Measurements from ENCODE around the gene CNOT6. TPM values are rescaled to one million over a fixed set of nuclear protein-coding genes. Genes with fewer than 3 reads are reported as not detected.

CNOT6 gene
- total and polyA plus RNA-seq, 2 experiments from 2014 or later, result 13.2 to 20.3 TPM

GRCh38 chr5:180553530-180553929, 59.4 kb downstream of the CNOT6 start:
- no peak overlapping the region for H3K4me3 ChIP-seq
- TF ChIP-seq CTCF (IDR thresholded peaks at IDR 0.05; ENCODE audit: low read depth, low read length), result no peak
- no peak for DNase-seq (ENCODE audit: low read depth in 1 of 2, low spot score in 1 of 2)
- no peak overlapping the region for H3K27ac ChIP-seq
- H3K27me3 ChIP-seq, result no peaks in the 10 kb centered on the region
- peaks cover 5% of the 10 kb centered on the region for H3K4me1 ChIP-seq (ENCODE audit: low read depth)
- H3K9me3 ChIP-seq (ENCODE audit: low read depth), result no peaks in the 10 kb centered on the region
- H3K36me3 ChIP-seq, result peaks cover 36% of the 10 kb centered on the region

GRCh38 chr5:180555168-180555921, 61.2 kb downstream of the CNOT6 start:
- no peaks in the 10 kb centered on the region for H3K4me1 ChIP-seq (ENCODE audit: low read depth)
- H3K9me3 ChIP-seq (ENCODE audit: low read depth), result no peaks in the 10 kb centered on the region
- H3K36me3 ChIP-seq, result peaks cover 31% of the 10 kb centered on the region
- no peak for TF ChIP-seq CTCF (IDR thresholded peaks at IDR 0.05; ENCODE audit: low read depth, low read length)
- no peaks in the 10 kb centered on the region for H3K27me3 ChIP-seq
- H3K4me3 ChIP-seq, result no peak overlapping the region
- no peak overlapping the region for H3K27ac ChIP-seq
- no peak for DNase-seq (ENCODE audit: low read depth in 1 of 2, low spot score in 1 of 2)

GRCh38 chr5:180557217-180557809, 63.1 kb downstream of the CNOT6 start:
- Histone ChIP-seq H3K4me1 (ENCODE audit: low read depth) (no peaks in the 10 kb centered on the region), H3K9me3 (ENCODE audit: low read depth) (no peaks in the 10 kb centered on the region), H3K27ac (no peak overlapping the region), H3K27me3 (no peaks in the 10 kb centered on the region), H3K36me3 (peaks cover 20% of the 10 kb centered on the region), H3K4me3 (no peak overlapping the region)
- TF ChIP-seq CTCF (IDR thresholded peaks at IDR 0.05; ENCODE audit: low read depth, low read length), result no peak
- no peak for DNase-seq (ENCODE audit: low read depth in 1 of 2, low spot score in 1 of 2)

GRCh38 chr5:180558232-180558631, 64.1 kb downstream of the CNOT6 start:
- DNase-seq (ENCODE audit: low read depth in 1 of 2, low spot score in 1 of 2), result no peak
- no peaks in the 10 kb centered on the region for H3K4me1 ChIP-seq (ENCODE audit: low read depth)
- no peaks in the 10 kb centered on the region for H3K27me3 ChIP-seq
- no peaks in the 10 kb centered on the region for H3K9me3 ChIP-seq (ENCODE audit: low read depth)
- no peak for TF ChIP-seq CTCF (IDR thresholded peaks at IDR 0.05; ENCODE audit: low read depth, low read length)
- H3K36me3 ChIP-seq, result peaks cover 20% of the 10 kb centered on the region
- no peak overlapping the region for H3K4me3 ChIP-seq
- H3K27ac ChIP-seq, result no peak overlapping the region

GRCh38 chr5:180563994-180564393, 69.8 kb downstream of the CNOT6 start:
- H3K27ac ChIP-seq, result no peak overlapping the region
- TF ChIP-seq CTCF (IDR thresholded peaks at IDR 0.05; ENCODE audit: low read depth, low read length), result no peak

More at GRCh38 chr5:180563994-180564393, 69.8 kb downstream of the CNOT6 start:
- H3K36me3 ChIP-seq, result peaks cover 32% of the 10 kb centered on the region
- no peak for DNase-seq (ENCODE audit: low read depth in 1 of 2, low spot score in 1 of 2)
- no peak overlapping the region for H3K4me3 ChIP-seq
- no peaks in the 10 kb centered on the region for H3K4me1 ChIP-seq (ENCODE audit: low read depth)
- H3K9me3 ChIP-seq (ENCODE audit: low read depth), result no peaks in the 10 kb centered on the region
- no peaks in the 10 kb centered on the region for H3K27me3 ChIP-seq
